ENCODE measurements around the gene HOXB3.

GRCh38 chr17:48597528-48597777 is 7.4 kb upstream of the HOXB3 start:
- TF ChIP-seq KLF9 (tag by site-specific recombination; IDR thresholded peaks at IDR 0.05; ENCODE audit: low read depth), result no peak
- TF ChIP-seq, protein P1, sequence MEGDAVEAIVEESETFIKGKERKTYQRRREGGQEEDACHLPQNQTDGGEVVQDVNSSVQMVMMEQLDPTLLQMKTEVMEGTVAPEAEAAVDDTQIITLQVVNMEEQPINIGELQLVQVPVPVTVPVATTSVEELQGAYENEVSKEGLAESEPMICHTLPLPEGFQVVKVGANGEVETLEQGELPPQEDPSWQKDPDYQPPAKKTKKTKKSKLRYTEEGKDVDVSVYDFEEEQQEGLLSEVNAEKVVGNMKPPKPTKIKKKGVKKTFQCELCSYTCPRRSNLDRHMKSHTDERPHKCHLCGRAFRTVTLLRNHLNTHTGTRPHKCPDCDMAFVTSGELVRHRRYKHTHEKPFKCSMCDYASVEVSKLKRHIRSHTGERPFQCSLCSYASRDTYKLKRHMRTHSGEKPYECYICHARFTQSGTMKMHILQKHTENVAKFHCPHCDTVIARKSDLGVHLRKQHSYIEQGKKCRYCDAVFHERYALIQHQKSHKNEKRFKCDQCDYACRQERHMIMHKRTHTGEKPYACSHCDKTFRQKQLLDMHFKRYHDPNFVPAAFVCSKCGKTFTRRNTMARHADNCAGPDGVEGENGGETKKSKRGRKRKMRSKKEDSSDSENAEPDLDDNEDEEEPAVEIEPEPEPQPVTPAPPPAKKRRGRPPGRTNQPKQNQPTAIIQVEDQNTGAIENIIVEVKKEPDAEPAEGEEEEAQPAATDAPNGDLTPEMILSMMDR (tag by site-specific recombination; IDR thresholded peaks at IDR 0.05), result no peak

Measured in HEK293 (cell line).